Stomach (tissue), 4 donors: ENCODE results near the gene NOS2.

Experiments used
- EP300 ChIP-seq: sonication (generic); formaldehyde crosslinking; IDR thresholded peaks from one replicate; pipeline ENCODE4 v1.6.1; 2017; ENCODE audit warnings: antibody characterized with exemption
- POLR2A ChIP-seq, 4 donors: fragments of 450-650 bp; IDR thresholded peaks; one replicate each; pipeline ENCODE4 v1.6.1; 2016; ENCODE audit warnings: antibody characterized with exemption in 4 of 4, control low read depth in 2 of 4, mild to moderate bottlenecking in 1 of 4, moderate library complexity in 1 of 4
- POLR2AphosphoS5 ChIP-seq, 3 donors: sonication (generic); formaldehyde crosslinking; IDR thresholded peaks; one replicate each; pipeline ENCODE4 v1.6.1; 2016; ENCODE audit warnings: antibody characterized with exemption in 3 of 3
- TF ChIP-seq, protein P1 (sequence below), 7 experiments: fragments of 450-650 bp in 4 of 7; fragments of 200-600 bp in 3 of 7; sonication (generic) in 3 of 7; IDR thresholded peaks; one replicate each; pipeline ENCODE4 v1.5.1; 2016 to 2019; ENCODE audit warnings: antibody characterized with exemption in 7 of 7, control low read depth in 2 of 7, mild to moderate bottlenecking in 1 of 7

DNA sequence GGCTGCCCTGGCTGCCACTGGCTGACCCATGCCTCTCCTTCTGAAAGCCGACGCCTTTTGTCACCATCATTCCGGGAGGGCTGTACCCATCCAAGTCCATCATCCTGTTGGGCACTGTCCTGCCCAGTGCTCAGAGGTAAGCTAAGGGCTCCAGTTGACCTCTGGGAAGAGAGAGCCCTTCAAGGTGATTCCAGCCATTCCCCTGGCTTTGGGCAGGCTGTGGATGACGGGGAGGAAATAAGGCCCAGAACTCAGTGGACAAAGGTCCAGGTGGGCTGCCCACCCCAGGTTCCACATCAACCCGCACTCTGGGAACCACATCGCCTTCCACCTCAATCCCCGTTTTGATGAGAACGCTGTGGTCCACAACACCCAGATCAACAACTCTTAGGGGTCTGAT lies 45.8 kb downstream of the NOS2 start:
- TF ChIP-seq, protein P1, sequence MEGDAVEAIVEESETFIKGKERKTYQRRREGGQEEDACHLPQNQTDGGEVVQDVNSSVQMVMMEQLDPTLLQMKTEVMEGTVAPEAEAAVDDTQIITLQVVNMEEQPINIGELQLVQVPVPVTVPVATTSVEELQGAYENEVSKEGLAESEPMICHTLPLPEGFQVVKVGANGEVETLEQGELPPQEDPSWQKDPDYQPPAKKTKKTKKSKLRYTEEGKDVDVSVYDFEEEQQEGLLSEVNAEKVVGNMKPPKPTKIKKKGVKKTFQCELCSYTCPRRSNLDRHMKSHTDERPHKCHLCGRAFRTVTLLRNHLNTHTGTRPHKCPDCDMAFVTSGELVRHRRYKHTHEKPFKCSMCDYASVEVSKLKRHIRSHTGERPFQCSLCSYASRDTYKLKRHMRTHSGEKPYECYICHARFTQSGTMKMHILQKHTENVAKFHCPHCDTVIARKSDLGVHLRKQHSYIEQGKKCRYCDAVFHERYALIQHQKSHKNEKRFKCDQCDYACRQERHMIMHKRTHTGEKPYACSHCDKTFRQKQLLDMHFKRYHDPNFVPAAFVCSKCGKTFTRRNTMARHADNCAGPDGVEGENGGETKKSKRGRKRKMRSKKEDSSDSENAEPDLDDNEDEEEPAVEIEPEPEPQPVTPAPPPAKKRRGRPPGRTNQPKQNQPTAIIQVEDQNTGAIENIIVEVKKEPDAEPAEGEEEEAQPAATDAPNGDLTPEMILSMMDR (IDR thresholded peaks at IDR 0.05), result no peak
- no peak for TF ChIP-seq POLR2A (IDR thresholded peaks at IDR 0.05)
- TF ChIP-seq POLR2AphosphoS5 (IDR thresholded peaks at IDR 0.05), result no peak
- no peak for TF ChIP-seq EP300
